SK-N-SH treated with all-trans-retinoic acid at 6 μM for 48 hours (cell line): ENCODE measurements around the gene CATSPERB.

Source experiments
- ATAC-seq: fragments of 200-7000 bp; cut with Tn5 transposase; 3 replicates; pipeline ENCODE4 v1.9.1; 2020; ENCODE audit warnings: mild to moderate bottlenecking, moderate library complexity
- ARNTL ChIP-seq: fragments of 450-650 bp; formaldehyde crosslinking; IDR thresholded peaks from 2 replicates; pipeline ENCODE4 v1.5.0; 2020; ENCODE audit warnings: low read depth, mild to moderate bottlenecking, moderate library complexity, borderline replicate concordance
- BACH2 ChIP-seq: fragments of 250-450 bp; sonication (Bioruptor Pico); IDR thresholded peaks from 2 replicates; pipeline ENCODE4 v1.9.0; 2021; ENCODE audit warnings: mild to moderate bottlenecking, borderline replicate concordance
- CREB5 ChIP-seq: fragments of 250-450 bp; sonication (Bioruptor Pico); IDR thresholded peaks from 2 replicates; pipeline ENCODE4 v1.5.1; 2020; ENCODE audit warnings: low read depth, mild to moderate bottlenecking, moderate library complexity
- CSDC2 ChIP-seq: fragments of 250-450 bp; sonication (Bioruptor Pico); IDR thresholded peaks from 2 replicates; pipeline ENCODE4 v1.5.0; 2020; ENCODE audit warnings: mild to moderate bottlenecking, moderate library complexity
- CSRNP3 ChIP-seq: fragments of 250-450 bp; sonication (Bioruptor Pico); IDR thresholded peaks from 2 replicates; pipeline ENCODE4 v1.5.1; 2021; ENCODE audit warnings: mild to moderate bottlenecking, moderate library complexity
- ESRRG ChIP-seq: fragments of 250-450 bp; sonication (Bioruptor Pico); IDR thresholded peaks from 2 replicates; pipeline ENCODE4 v1.6.1; 2021; ENCODE audit warnings: mild to moderate bottlenecking
- GLIS3 ChIP-seq: fragments of 250-450 bp; sonication (Bioruptor Pico); IDR thresholded peaks from 2 replicates; pipeline ENCODE4 v1.5.0; 2020; ENCODE audit warnings: mild to moderate bottlenecking, moderate library complexity
- ISL1 ChIP-seq: fragments of 250-450 bp; sonication (Bioruptor Pico); IDR thresholded peaks from 2 replicates; pipeline ENCODE4 v2.1.2; 2022; ENCODE audit warnings: mild to moderate bottlenecking, moderate library complexity
- OSR1 ChIP-seq: fragments of 250-450 bp; sonication (Bioruptor Pico); IDR thresholded peaks from 2 replicates; pipeline ENCODE4 v1.8.0; 2022; ENCODE audit warnings: moderate library complexity, mild to moderate bottlenecking, inconsistent platforms
- PATZ1 ChIP-seq: fragments of 250-450 bp; sonication (Bioruptor Pico); IDR thresholded peaks from 2 replicates; pipeline ENCODE4 v1.8.0; 2020; ENCODE audit warnings: mild to moderate bottlenecking, moderate library complexity, borderline replicate concordance
- POU6F1 ChIP-seq: fragments of 250-450 bp; sonication (Bioruptor Pico); IDR thresholded peaks from 2 replicates; pipeline ENCODE4 v1.8.0; 2021; ENCODE audit warnings: low read depth, mild to moderate bottlenecking, moderate library complexity, borderline replicate concordance
- PPARA ChIP-seq: fragments of 250-450 bp; sonication (Bioruptor Pico); IDR thresholded peaks from 2 replicates; pipeline ENCODE4 v1.5.0; 2020; ENCODE audit warnings: mild to moderate bottlenecking, borderline replicate concordance
- RARB ChIP-seq: fragments of 250-450 bp; sonication (Bioruptor Pico); IDR thresholded peaks from 2 replicates; pipeline ENCODE4 v1.8.0; 2021; ENCODE audit warnings: mild to moderate bottlenecking, moderate library complexity
- SNAI2 ChIP-seq: fragments of 250-450 bp; sonication (Bioruptor Pico); IDR thresholded peaks from 2 replicates; pipeline ENCODE4 v1.5.0; 2020; ENCODE audit warnings: mild to moderate bottlenecking, moderate library complexity
- TCF4 ChIP-seq: fragments of 250-450 bp; sonication (Bioruptor Pico); IDR thresholded peaks from 2 replicates; pipeline ENCODE4 v1.8.0; 2021; ENCODE audit warnings: mild to moderate bottlenecking, moderate library complexity, borderline replicate concordance
- TOX ChIP-seq: fragments of 250-450 bp; sonication (Bioruptor Pico); IDR thresholded peaks from 2 replicates; pipeline ENCODE4 v1.8.0; 2021; ENCODE audit warnings: mild to moderate bottlenecking, moderate library complexity, borderline replicate concordance
- TSHZ2 ChIP-seq: fragments of 250-450 bp; sonication (Bioruptor Pico); IDR thresholded peaks from 2 replicates; pipeline ENCODE4 v1.5.0; 2020; ENCODE audit warnings: mild to moderate bottlenecking, moderate library complexity
- ZC3H10 ChIP-seq: fragments of 250-450 bp; sonication (Bioruptor Pico); IDR thresholded peaks from 2 replicates; pipeline ENCODE4 v1.5.1; 2021; ENCODE audit warnings: mild to moderate bottlenecking, moderate library complexity
- ZFP3 ChIP-seq: fragments of 250-450 bp; sonication (Bioruptor Pico); IDR thresholded peaks from 2 replicates; pipeline ENCODE4 v1.5.0; 2020; ENCODE audit warnings: mild to moderate bottlenecking, moderate library complexity
- ZFP30 ChIP-seq: fragments of 450-650 bp; formaldehyde crosslinking; IDR thresholded peaks from 2 replicates; pipeline ENCODE4 v1.5.0; 2022; ENCODE audit warnings: mild to moderate bottlenecking, moderate library complexity
- ZNF70 ChIP-seq: fragments of 450-650 bp; formaldehyde crosslinking; IDR thresholded peaks from 2 replicates; pipeline ENCODE4 v1.5.0; 2020; ENCODE audit warnings: mild to moderate bottlenecking, moderate library complexity
- ZNF8 ChIP-seq: fragments of 450-650 bp; formaldehyde crosslinking; IDR thresholded peaks from 2 replicates; pipeline ENCODE4 v1.5.0; 2020; ENCODE audit warnings: mild to moderate bottlenecking, moderate library complexity

The CATSPERB gene

GRCh38 chr14:91636604-91637003 lies 95.3 kb downstream of the CATSPERB start:
- TF ChIP-seq ESRRG (CRISPR knock-in tag) (no peak), ZNF8 (no peak), BACH2 (no peak), ZFP3 (CRISPR knock-in tag) (no peak), ZFP30 (CRISPR knock-in tag) (no peak), CSRNP3 (CRISPR knock-in tag) (no peak), ISL1 (CRISPR knock-in tag) (no peak), PPARA (CRISPR knock-in tag) (no peak), SNAI2 (CRISPR knock-in tag) (no peak), OSR1 (CRISPR knock-in tag) (no peak), ZNF70 (no peak), TCF4 (CRISPR knock-in tag) (no peak)
- no peak for ATAC-seq

GRCh38 chr14:91624757-91625156 lies 107.1 kb downstream of the CATSPERB start:
- no peak for ATAC-seq
- no peak for TF ChIP-seq RARB
- no peak for TF ChIP-seq PATZ1 (CRISPR knock-in tag)

GRCh38 chr14:91614187-91614586 lies 117.7 kb downstream of the CATSPERB start:
- no peak for ATAC-seq
- TF ChIP-seq ZFP30 (CRISPR knock-in tag) = no peak
- TF ChIP-seq TOX (CRISPR knock-in tag) = no peak
- no peak for TF ChIP-seq OSR1 (CRISPR knock-in tag)
- TF ChIP-seq GLIS3 (CRISPR knock-in tag) = no peak
- TF ChIP-seq ZNF70 = no peak
- TF ChIP-seq CSDC2 = no peak
- TF ChIP-seq PATZ1 (CRISPR knock-in tag) = no peak
- TF ChIP-seq ISL1 (CRISPR knock-in tag) = no peak
- TF ChIP-seq TSHZ2 (CRISPR knock-in tag) = no peak
- no peak for TF ChIP-seq ARNTL (CRISPR knock-in tag)
- TF ChIP-seq TCF4 (CRISPR knock-in tag) = no peak
- TF ChIP-seq CSRNP3 (CRISPR knock-in tag) = no peak
- no peak for TF ChIP-seq ZC3H10 (CRISPR knock-in tag)
- TF ChIP-seq BACH2 = no peak
- no peak for TF ChIP-seq CREB5 (CRISPR knock-in tag)
- TF ChIP-seq ESRRG (CRISPR knock-in tag) = no peak
- TF ChIP-seq SNAI2 (CRISPR knock-in tag) = no peak
- no peak for TF ChIP-seq RARB
- TF ChIP-seq ZFP3 (CRISPR knock-in tag) = no peak
- TF ChIP-seq POU6F1 (CRISPR knock-in tag) = no peak
